Transverse colon (tissue), 4 donors: Measurements from ENCODE around the gene LRRC37B.

Experiments
- EP300 ChIP-seq: sonication (generic); formaldehyde crosslinking; IDR thresholded peaks from one replicate; pipeline ENCODE4 v1.6.1; 2017; ENCODE audit warnings: antibody characterized with exemption, low read depth
- POLR2A ChIP-seq: fragments of 450-650 bp; IDR thresholded peaks from one replicate; pipeline ENCODE4 v1.6.1; 2016; ENCODE audit warnings: antibody characterized with exemption, mild to moderate bottlenecking, moderate library complexity
- POLR2AphosphoS5 ChIP-seq, 3 donors: sonication (generic); formaldehyde crosslinking; IDR thresholded peaks; one replicate each; pipeline ENCODE4 v1.6.1; 2016; ENCODE audit warnings: antibody characterized with exemption in 3 of 3
- TF ChIP-seq, protein P1 (sequence below), 5 experiments: fragments of 200-600 bp in 3 of 5; fragments of 450-650 bp in 2 of 5; sonication (generic) in 3 of 5; IDR thresholded peaks; 1 replicate in 2 of 5; 2 replicates in 3 of 5; pipeline ENCODE4 v1.5.1; 2016 to 2017; ENCODE audit warnings: antibody characterized with exemption in 5 of 5, inconsistent platforms in 3 of 5, mild to moderate bottlenecking in 2 of 5, moderate library complexity in 1 of 5

DNA sequence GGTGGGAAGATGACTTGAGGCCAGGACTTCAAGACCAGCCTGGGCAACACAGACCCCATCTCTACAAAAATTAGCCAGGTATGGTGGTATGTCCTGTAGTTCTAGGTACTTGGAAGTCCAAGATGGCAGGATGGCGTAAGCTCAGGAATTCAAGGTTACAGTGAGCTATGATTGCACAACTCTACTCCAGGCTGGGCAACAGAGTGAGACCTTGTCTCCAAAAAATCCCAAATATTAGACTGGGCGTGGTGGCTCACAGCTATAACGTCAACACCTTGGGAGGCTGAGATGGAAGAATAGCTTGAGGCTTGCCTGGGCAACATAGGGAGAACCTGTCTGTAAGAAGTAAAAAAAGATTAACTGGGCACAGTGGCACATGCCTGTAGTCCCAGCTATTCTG lies 39.5 kb upstream of the LRRC37B start:
- TF ChIP-seq POLR2AphosphoS5 (IDR thresholded peaks at IDR 0.05) (no peak), POLR2A (no peak), EP300 (no peak)
- TF ChIP-seq, protein P1, sequence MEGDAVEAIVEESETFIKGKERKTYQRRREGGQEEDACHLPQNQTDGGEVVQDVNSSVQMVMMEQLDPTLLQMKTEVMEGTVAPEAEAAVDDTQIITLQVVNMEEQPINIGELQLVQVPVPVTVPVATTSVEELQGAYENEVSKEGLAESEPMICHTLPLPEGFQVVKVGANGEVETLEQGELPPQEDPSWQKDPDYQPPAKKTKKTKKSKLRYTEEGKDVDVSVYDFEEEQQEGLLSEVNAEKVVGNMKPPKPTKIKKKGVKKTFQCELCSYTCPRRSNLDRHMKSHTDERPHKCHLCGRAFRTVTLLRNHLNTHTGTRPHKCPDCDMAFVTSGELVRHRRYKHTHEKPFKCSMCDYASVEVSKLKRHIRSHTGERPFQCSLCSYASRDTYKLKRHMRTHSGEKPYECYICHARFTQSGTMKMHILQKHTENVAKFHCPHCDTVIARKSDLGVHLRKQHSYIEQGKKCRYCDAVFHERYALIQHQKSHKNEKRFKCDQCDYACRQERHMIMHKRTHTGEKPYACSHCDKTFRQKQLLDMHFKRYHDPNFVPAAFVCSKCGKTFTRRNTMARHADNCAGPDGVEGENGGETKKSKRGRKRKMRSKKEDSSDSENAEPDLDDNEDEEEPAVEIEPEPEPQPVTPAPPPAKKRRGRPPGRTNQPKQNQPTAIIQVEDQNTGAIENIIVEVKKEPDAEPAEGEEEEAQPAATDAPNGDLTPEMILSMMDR (IDR thresholded peaks at IDR 0.05), result no peak
